BJ (cell line): ENCODE measurements around the gene IL1RAPL1. TPM values are rescaled to one million over a fixed set of nuclear protein-coding genes. Genes with fewer than 3 reads are reported as not detected.

Experiments
- CTCF ChIA-PET: fragments of 350-600 bp; formaldehyde crosslinking; extraction: SDS; loops from one replicate; lab custom pipeline; 2021; ENCODE audit warnings: antibody characterized with exemption, inconsistent platforms; lab: Yijun Ruan, JAX
- POLR2A ChIA-PET: fragments of 300-600 bp; sonication (Branson Sonifier 250); formaldehyde crosslinking; extraction: SDS; loops from one replicate; lab custom pipeline; 2021; ENCODE audit warnings: antibody characterized with exemption; lab: Charles Lee
- DNase-seq: peaks from one replicate; pipeline ENCODE4 v3.0.0-alpha.2; 2011; ENCODE audit warnings: low read depth
- H3K27me3 ChIP-seq: 2 replicates; pipeline ENCODE4 v1.6.0; 2011; ENCODE audit warnings: low read length; ENCODE audit not compliant: control insufficient read depth, insufficient read depth
- H3K36me3 ChIP-seq: 2 replicates; pipeline ENCODE4 v1.5.1; 2011; ENCODE audit warnings: low read length; ENCODE audit not compliant: control insufficient read depth, insufficient read depth
- H3K4me3 ChIP-seq: 2 replicates; pipeline ENCODE4 v1.5.1; 2011; ENCODE audit warnings: low read depth, mild to moderate bottlenecking, control low read depth, low read length
- CTCF ChIP-seq: IDR thresholded peaks from 2 replicates; pipeline ENCODE4 v1.5.1; 2011; ENCODE audit warnings: low read depth, mild to moderate bottlenecking, control low read depth, inconsistent platforms, low read length, moderate library complexity; ENCODE audit not compliant: insufficient read depth
- polyA plus RNA-seq: library from polyadenylated mRNA; depleted of rRNA; stranded (reverse); fragments of >200 nt; gene quantifications from 2 replicates; pipeline ENCODE4 v1.2.3, GENCODE V29; 2011

The IL1RAPL1 gene
- polyA plus RNA-seq, 1 experiment = 0.02 TPM

- no peak for DNase-seq
- ChIA-PET CTCF (no interaction called here), POLR2A (no interaction called here)
- Histone ChIP-seq H3K4me3 (no peak overlapping the region), H3K27me3 (no peaks in the 10 kb centered on the region), H3K36me3 (no peaks in the 10 kb centered on the region)
- TF ChIP-seq CTCF = no peak
Observed at GRCh38 chrX:29792335-29792734, 1205.1 kb downstream of the IL1RAPL1 start.

GRCh38 chrX:29797156-29797555, 1209.9 kb downstream of the IL1RAPL1 start:
- no peak overlapping the region for H3K4me3 ChIP-seq
- DNase-seq = no peak
- H3K36me3 ChIP-seq = no peaks in the 10 kb centered on the region
- CTCF ChIA-PET = no interaction called here
- POLR2A ChIA-PET = no interaction called here
- no peak for TF ChIP-seq CTCF
- H3K27me3 ChIP-seq = no peaks in the 10 kb centered on the region

- DNase-seq = no peak
- H3K27me3 ChIP-seq = no peaks in the 10 kb centered on the region
- H3K4me3 ChIP-seq = no peak overlapping the region
- CTCF ChIA-PET = no interaction called here
- H3K36me3 ChIP-seq = no peaks in the 10 kb centered on the region
- TF ChIP-seq CTCF = no peak
- POLR2A ChIA-PET = no interaction called here
Observed at GRCh38 chrX:29798469-29798868, 1211.2 kb downstream of the IL1RAPL1 start.

- no peak for DNase-seq
- ChIA-PET CTCF (no interaction called here), POLR2A (no interaction called here)
- no peaks in the 10 kb centered on the region for H3K36me3 ChIP-seq
- no peak for TF ChIP-seq CTCF
- no peaks in the 10 kb centered on the region for H3K27me3 ChIP-seq
- H3K4me3 ChIP-seq = no peak overlapping the region
Observed at GRCh38 chrX:29813174-29813573, 1225.9 kb downstream of the IL1RAPL1 start.

GRCh38 chrX:29824176-29824906, 1237.1 kb downstream of the IL1RAPL1 start:
- H3K27me3 ChIP-seq = no peaks in the 10 kb centered on the region
- no peak for DNase-seq
- CTCF ChIA-PET = no interaction called here
- no peak overlapping the region for H3K4me3 ChIP-seq
- H3K36me3 ChIP-seq = no peaks in the 10 kb centered on the region
- POLR2A ChIA-PET = no interaction called here
- no peak for TF ChIP-seq CTCF
